ENCODE results near the gene ZNF816.
"Not testable (repeated sequence)": the region's sequence is repeated elsewhere in the genome, so short reads cannot be mapped to it uniquely, and the experiment has no call there.

DNA sequence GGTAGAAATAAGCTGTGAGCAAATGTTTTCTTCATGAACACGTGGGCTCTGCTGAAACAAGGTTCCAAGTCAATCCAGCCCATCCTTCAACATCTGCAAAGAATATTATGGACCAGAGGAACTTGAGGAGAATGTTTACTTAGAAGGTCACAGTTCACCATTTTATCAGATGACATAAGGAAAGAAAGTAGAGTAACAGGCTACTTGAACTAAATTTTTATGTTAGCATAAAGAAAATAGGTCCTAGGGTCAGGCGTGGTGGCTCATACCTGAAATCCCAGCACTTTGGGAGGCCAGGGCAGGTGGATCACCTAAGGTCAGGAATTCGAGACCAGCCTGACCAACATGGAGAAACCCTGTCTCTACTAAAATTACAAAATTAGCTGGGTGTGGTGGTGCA lies 20.5 kb upstream of the ZNF816 start:
- TF ChIP-seq, protein P1, sequence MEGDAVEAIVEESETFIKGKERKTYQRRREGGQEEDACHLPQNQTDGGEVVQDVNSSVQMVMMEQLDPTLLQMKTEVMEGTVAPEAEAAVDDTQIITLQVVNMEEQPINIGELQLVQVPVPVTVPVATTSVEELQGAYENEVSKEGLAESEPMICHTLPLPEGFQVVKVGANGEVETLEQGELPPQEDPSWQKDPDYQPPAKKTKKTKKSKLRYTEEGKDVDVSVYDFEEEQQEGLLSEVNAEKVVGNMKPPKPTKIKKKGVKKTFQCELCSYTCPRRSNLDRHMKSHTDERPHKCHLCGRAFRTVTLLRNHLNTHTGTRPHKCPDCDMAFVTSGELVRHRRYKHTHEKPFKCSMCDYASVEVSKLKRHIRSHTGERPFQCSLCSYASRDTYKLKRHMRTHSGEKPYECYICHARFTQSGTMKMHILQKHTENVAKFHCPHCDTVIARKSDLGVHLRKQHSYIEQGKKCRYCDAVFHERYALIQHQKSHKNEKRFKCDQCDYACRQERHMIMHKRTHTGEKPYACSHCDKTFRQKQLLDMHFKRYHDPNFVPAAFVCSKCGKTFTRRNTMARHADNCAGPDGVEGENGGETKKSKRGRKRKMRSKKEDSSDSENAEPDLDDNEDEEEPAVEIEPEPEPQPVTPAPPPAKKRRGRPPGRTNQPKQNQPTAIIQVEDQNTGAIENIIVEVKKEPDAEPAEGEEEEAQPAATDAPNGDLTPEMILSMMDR (conservative IDR thresholded peaks at IDR 0.05 in 1 of 2, IDR thresholded peaks at IDR 0.05 in 1 of 2; ENCODE audit: extremely low read depth in 1 of 2, insufficient read depth in 1 of 2, low read depth in 1 of 2, low read length in 2 of 2): not testable (repeated sequence)
- TF ChIP-seq EZH2 (IDR thresholded peaks at IDR 0.05; ENCODE audit: borderline replicate concordance, low read length): not testable (repeated sequence)

Data from mammary epithelial cell (primary cell).